Fibroblast of skin of abdomen (primary cell): ENCODE data around the gene CASK.
"Not testable (repeated sequence)": the region's sequence is repeated elsewhere in the genome, so short reads cannot be mapped to it uniquely, and the experiment has no call there.

Experiments
- DNase-seq: peaks from one replicate; pipeline ENCODE4 v3.0.0-alpha.2; 2013

CASK gene

GRCh38 chrX:41514179-41514578 lies 409.2 kb downstream of the CASK start:
- DNase-seq, result no peak

GRCh38 chrX:41512853-41513252 lies 410.5 kb downstream of the CASK start:
- DNase-seq, result not testable (repeated sequence)

- DNase-seq, result no peak
Measured at GRCh38 chrX:41512394-41512793, 411.0 kb downstream of the CASK start.

GRCh38 chrX:41507919-41508318 lies 415.4 kb downstream of the CASK start:
- no peak for DNase-seq

- DNase-seq, result no peak
Measured at GRCh38 chrX:41502004-41502403, 421.4 kb downstream of the CASK start.

GRCh38 chrX:41499984-41500383 lies 423.4 kb downstream of the CASK start:
- no peak for DNase-seq

GRCh38 chrX:41499195-41499594 lies 424.2 kb downstream of the CASK start:
- no peak for DNase-seq

GRCh38 chrX:41491267-41492004 lies 431.9 kb downstream of the CASK start:
- peak; percentile 88 for DNase-seq

- DNase-seq, result no peak
Measured at GRCh38 chrX:41490446-41490845, 432.9 kb downstream of the CASK start.

GRCh38 chrX:41482154-41482850 lies 441.1 kb downstream of the CASK start:
- DNase-seq, result no peak

GRCh38 chrX:41481264-41482109 lies 441.9 kb downstream of the CASK start:
- no peak for DNase-seq

- DNase-seq, result no peak
Measured at GRCh38 chrX:41480508-41481260, 442.7 kb downstream of the CASK start.

GRCh38 chrX:41478381-41478911 lies 444.9 kb downstream of the CASK start:
- no peak for DNase-seq

GRCh38 chrX:41475591-41476241 lies 447.6 kb downstream of the CASK start:
- DNase-seq, result no peak

- DNase-seq, result no peak
Measured at GRCh38 chrX:41475191-41475590, 448.2 kb downstream of the CASK start.

GRCh38 chrX:41474726-41475100 lies 448.6 kb downstream of the CASK start:
- no peak for DNase-seq

- no peak for DNase-seq
Measured at GRCh38 chrX:41473936-41474725, 449.2 kb downstream of the CASK start.

GRCh38 chrX:41472231-41472815 lies 451.0 kb downstream of the CASK start:
- no peak for DNase-seq

- no peak for DNase-seq
Measured at GRCh38 chrX:41471786-41472185, 451.6 kb downstream of the CASK start.

- DNase-seq, result no peak
Measured at GRCh38 chrX:41470706-41471105, 452.6 kb downstream of the CASK start.
